IPS-NIHi11 (cell line): ENCODE results near the gene SLC38A6.

ENCODE experiments used
- DNase-seq: peaks from one replicate; pipeline ENCODE4 v3.0.0; 2012; ENCODE audit warnings: mixed read lengths, low spot score

The SLC38A6 gene

GRCh38 chr14:60980811-60981632 is at the start of gene SLC38A6, which contains the start of gene TRMT5:
SLC38A6 (plus strand) TSS chr14:60981245; CDS start chr14:60981278, 33 bp downstream.
TRMT5 (minus strand) TSS chr14:60981079; CDS start chr14:60980973, 106 bp downstream.
- peak; percentile 92 for DNase-seq

DNA sequence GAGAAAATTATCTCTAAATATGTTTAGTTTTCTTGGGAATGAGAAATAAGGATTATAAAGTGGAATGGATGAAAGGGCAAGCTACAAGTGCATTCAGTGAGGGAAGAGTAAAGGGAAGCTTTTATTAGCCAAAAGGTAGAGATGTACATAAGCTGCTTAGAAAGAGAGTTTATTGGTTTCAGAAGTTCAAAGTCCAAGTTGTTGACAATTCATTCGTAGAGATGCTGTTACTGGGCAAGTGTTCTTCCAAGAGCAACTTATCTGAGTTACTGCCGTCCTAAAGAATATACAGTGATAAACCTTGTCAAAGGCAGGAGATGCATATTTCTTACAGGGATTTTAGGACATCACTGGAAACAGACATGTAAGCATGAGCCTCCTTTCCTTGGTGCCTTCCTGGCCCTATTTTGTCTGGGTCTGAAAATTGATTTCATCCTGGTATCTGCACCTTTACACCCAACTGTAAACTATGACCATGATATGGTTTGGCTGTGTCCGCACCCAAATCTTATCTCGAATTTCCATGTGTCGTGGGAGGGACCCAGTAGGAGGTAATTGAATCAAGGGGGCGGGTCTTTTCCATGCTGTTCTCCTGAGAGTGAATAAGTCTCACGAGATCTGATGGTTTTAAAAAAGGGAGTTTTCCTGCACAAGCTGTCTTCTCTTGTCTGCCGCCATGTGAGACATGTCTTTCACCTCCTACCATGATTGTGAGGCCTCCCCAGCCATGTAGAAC is 47.0 kb upstream of the SLC38A6 start:
- DNase-seq: no peak

DNA sequence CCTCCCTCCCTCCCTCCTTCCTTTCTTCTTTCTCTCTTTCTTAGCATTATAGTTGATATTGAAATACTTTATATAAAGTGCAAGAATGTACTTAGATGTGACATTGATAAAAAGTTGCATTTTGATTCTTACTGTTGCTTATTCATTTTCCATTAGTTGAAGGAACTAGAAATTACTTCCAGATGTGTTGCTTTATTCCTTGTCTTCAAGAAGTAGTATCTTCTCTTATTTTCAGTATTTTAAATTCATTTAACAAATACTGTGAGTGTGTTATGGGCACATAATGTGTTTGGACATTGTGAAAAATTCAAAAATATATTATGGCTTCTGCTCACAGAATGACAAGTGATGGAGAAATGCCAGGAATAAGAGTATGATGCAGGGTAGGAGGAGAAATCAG is 45.7 kb upstream of the SLC38A6 start:
- DNase-seq: no peak

GRCh38 chr14:60943637-60944032 is 37.4 kb upstream of the SLC38A6 start:
- DNase-seq: no peak

DNA sequence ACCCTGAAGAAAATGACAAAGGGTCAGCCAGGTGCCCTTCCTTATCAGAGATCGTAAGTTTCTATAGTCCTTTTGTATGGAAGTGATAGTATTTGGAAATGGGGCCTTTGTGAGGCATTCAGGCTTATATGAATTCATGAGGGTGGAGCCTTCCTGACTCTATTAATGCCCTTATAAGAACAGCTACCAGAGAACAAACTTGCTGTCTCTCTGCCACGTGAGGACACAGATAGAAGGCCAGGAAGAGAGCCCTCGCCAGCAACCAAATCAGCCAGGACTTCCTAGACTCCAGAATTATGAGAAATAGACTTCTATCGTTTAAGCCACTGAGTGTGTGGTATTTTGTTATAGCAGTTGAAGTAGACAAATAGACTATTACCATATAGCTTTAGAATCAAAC is 36.8 kb upstream of the SLC38A6 start:
- DNase-seq: no peak

DNA sequence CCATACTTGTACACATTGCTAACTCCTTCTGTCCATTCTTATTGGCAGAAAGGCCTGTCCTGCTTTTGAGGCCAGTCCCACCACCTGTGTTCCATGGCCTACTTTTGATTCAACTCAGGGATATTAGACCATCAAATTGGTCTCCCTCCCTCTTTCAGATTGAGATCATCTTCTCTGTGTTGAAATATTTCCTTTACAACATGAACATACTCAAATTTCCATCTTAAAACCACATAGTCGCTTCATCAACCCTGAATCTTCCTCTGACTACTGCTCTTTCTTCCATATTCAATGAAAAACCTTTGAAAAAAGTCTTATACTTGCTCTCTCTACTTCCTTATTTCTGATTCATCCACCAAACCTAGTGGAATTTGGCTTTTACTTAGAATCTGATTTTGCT is 35.1 kb upstream of the SLC38A6 start:
- no peak for DNase-seq

GRCh38 chr14:60946773-60947172 is 34.3 kb upstream of the SLC38A6 start:
- DNase-seq: no peak

- DNase-seq: no peak
Observed at GRCh38 chr14:60951776-60952435, 29.1 kb upstream of the SLC38A6 start.

DNA sequence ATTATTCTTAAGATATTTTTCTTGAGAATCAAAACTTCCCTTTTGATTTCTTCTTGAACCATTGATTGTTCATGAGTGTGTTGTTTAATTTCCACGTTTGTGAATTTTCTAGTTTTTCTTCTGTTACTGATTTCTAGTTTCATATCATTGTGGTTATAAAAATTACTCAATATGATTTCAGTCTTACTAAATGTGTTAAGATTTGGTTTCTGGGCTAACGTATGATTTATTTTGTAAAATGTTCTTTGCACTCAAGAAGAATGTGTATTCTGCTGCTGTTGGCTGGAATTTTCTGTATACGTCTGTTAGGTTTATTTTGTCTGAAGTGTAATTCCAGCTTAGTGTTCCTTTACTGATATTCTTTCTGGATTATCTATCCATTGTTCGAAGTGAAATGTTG is 24.8 kb upstream of the SLC38A6 start:
- no peak for DNase-seq

DNA sequence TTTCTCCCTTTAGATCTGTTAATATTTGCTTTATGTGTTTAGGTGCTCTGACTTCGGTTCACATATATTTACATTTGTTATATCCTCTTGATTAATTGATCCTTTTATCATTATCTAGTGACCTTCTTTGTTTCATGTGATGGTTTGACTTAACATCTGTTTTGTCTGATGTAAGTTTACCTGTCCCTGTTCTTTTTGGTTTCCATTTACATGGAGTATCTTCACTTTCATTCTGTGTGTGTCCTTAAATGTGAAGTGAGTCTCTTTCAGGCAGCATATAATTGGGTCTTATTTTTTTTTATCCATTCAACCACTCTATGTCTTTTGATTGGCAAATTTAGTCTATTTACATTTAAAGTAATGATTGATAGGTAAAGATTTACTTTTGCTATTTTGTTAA is 24.4 kb upstream of the SLC38A6 start:
- DNase-seq: no peak

DNA sequence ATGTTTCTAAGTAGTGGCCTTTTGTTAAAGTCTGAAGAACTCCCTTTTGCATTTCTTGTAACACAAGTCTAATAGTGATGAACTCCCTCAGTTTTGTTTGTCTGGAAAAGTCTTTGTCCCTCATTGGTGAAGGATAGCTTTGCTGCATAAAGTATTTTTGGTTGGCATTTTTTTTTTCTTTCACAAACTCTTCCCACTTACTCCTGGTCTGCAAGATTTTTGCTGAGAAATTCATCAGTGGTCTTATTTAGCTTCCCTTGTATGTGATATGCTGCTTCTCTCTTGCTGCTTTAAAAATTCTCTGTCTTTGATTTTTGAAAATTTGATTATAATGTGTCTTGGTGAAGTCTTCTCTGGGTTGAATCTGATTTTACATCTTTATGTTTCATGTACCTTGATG is 22.9 kb upstream of the SLC38A6 start:
- DNase-seq: no peak

DNA sequence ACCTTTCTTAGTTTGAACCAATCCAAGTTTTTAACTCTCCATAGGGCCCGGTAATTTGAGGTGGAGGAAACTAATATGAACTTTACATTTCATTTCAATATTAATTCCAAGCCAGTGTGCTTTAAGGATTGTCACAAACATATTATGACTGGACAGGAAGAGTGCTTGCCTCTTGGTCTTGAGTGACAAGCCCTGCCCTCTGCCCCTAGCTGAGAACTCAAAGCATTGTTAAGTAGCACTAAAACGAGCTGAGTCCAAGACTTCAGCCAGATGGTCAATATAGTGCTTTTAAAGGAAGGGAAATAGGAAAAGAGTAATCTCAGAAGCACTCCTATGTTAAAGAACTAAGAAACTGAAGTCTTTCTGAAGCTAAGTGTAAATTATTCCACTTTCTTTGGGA is 17.3 kb upstream of the SLC38A6 start:
- no peak for DNase-seq

- DNase-seq: no peak
Observed at GRCh38 chr14:60964904-60965303, 16.1 kb upstream of the SLC38A6 start.

- DNase-seq: no peak
Observed at GRCh38 chr14:60965402-60965801, 15.6 kb upstream of the SLC38A6 start.

- DNase-seq: no peak
Observed at GRCh38 chr14:60968099-60968498, 12.9 kb upstream of the SLC38A6 start.

DNA sequence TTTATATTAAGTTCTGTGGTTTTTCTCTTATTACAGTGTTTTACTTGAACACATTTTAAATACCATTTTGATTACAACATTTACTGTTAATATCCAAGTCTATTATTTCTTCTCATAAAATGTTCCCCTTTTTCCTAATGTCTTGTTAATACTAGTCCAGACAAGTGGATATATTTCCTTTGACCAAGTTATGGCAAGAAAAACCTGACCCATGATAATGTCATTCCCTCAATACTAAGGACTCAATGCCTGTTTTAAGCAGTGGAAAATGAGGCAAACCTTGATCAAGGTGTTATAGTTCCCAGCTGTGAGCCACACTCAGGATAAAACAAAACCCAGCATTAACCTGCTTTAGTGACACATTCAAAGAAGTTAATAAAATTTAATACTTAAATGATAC is 12.4 kb upstream of the SLC38A6 start:
- DNase-seq: no peak

DNA sequence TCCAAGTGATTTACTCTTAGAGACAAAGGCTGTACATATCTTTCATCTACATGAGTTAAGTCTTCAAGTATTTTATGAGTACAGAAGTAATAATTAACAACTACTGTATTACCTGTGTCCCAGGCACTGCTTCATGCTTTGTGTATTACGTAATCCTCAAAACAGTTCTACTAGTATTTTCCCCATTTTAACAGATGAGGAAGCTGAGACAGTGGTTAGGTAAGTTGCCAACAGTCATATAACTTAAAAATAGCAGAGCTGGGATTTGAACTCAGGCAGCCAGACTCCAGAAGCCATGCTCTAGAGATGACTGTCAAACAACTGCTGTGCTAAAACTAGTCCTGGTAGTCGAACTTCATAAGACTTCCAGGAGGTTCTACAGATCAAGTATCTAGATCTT is 10.9 kb upstream of the SLC38A6 start:
- no peak for DNase-seq

GRCh38 chr14:60971271-60971670 is 9.8 kb upstream of the SLC38A6 start:
- DNase-seq: no peak

- no peak for DNase-seq
Observed at GRCh38 chr14:60972295-60972694, 8.8 kb upstream of the SLC38A6 start.

- DNase-seq: no peak
Observed at GRCh38 chr14:60973070-60973469, 8.0 kb upstream of the SLC38A6 start.

DNA sequence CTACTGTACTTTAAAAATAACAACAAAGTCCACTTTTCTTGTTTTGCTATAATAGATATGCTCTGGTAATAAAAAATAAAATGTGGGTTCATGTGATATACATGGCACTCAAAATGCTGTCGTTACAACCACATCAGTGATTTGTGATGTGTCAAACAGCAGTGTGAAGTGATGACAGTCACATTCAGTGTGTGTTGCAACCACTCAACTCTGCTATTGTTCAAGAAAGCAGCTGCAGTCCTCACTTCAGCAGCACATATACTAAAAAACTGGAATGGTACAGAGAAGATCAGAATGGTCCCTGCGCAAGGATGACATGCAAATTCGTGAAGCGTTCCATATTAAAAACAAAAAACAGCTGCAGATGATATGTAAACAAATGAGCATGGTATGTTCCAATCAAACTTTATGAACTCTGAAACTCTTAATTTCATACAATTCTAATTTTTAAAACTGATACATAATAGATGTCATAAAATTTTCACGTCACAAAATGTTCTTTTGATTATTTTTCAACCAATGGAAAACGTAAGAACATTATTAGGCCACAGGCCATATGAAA is 6.9 kb upstream of the SLC38A6 start:
- DNase-seq: no peak

DNA sequence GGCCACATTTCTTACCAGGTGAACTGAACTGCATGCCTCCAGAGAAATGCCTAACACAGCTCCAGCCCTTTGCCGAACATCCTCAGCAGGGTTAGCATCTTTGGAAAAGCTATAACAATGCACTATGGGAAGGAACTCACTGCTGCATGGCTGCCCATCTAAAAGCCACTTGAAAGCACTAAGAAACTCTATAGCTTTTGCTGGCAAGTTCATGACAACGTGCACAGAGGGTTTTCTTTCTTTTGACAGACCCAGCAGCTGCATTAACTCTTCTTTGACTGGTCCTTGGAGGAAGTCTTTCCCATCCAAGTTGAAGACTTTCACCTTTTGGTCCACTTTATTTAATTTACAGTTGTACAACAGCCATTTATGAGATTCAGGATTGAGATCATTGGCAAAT is 5.5 kb upstream of the SLC38A6 start:
- no peak for DNase-seq

- no peak for DNase-seq
Observed at GRCh38 chr14:60977847-60978246, 3.2 kb upstream of the SLC38A6 start.
